Stimulated activated naive CD8-positive, alpha-beta T cell treated with anti-CD3 and anti-CD28 coated beads, Interleukin-15, Interleukin-2, amounts not matched to agents 100 U/mL and 50 U/mL, for 24 hours (primary cell): ENCODE results near the gene SLC1A2.
A peak's percentile ranks its signal among the peaks of the same experiment; 100 is the strongest.

Experiments used
- ATAC-seq: fragments of 150-1000 bp; cut with Tn5 transposase; one replicate; pipeline ENCODE4 v1.10.0; 2021
- DNase-seq: peaks from one replicate; pipeline ENCODE4 v3.0.0; 2021

SLC1A2 gene

GRCh38 chr11:35376118-35376510 is 43.2 kb downstream of the SLC1A2 start:
- DNase-seq (no peak), ATAC-seq (no peak)

DNA sequence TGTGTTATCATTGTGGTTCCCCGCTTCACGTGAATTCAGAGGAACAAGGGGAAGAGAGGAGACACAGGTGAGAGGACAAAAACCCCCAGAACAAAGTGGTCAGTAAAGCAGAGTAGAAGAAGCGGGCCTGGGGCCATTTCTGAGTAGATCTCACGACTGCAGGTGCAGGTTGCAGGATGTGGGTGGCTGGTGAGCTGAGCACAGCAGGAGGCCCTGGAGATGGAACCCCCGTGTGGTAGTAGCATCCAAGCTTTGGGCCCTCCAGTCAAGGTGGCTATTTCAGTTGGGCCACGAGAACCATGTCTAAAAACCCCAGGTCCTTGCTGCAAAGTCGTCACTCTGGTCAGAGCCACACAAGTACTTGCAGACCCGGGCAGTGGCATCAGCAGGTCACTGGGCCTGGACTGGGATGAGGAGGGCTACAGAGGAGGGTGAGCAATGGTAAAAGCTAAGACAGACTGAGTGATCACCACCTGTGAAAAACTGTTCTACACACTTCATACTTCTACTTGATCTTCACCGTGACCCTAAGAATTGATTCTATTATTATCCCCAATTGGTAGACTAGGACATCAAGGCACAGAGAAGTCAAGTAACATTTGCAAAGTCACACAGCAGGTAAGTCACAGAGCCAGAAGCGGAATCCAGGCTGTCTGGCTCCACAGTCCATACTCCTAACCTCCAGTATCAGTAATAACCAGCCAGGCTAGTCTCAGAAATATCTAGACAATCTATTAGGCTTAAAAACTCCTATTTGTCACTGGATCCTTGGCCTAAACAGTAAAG is 43.8 kb downstream of the SLC1A2 start:
- DNase-seq (no peak), ATAC-seq (no peak)

DNA sequence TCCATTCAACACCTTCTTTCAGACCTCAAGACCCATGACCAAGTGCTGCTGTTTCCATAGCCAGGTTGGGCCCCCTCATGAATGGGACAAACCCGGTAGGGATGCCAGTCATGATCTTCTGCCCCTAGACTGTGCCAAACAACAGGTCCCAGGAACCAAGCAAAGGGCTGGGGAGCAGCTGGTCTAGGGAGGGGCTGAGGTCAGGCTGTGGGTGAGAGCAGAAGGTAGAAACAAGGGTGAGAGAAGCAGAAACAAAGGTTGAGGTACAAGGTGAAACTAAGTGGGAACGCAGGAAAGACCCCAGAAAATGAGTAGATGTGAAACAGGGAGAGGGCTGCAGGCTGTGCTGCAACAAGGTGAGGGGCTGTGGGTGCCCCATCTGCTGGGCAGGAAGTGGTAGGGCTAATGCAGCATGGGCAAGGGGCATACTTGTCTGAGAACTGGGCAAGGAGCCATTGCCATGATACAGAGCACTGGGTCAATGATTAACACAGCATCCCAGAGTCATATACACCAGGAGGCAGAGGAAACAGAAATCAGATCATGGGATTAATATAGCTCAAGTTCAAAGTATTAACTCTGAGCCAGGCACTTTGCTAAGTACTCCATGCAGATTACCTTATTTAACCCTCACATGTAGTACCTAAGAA is 45.9 kb downstream of the SLC1A2 start:
- ATAC-seq (no peak), DNase-seq (no peak)

GRCh38 chr11:35372565-35373283 is 46.6 kb downstream of the SLC1A2 start:
- DNase-seq (no peak), ATAC-seq (peak; percentile 28)

DNA sequence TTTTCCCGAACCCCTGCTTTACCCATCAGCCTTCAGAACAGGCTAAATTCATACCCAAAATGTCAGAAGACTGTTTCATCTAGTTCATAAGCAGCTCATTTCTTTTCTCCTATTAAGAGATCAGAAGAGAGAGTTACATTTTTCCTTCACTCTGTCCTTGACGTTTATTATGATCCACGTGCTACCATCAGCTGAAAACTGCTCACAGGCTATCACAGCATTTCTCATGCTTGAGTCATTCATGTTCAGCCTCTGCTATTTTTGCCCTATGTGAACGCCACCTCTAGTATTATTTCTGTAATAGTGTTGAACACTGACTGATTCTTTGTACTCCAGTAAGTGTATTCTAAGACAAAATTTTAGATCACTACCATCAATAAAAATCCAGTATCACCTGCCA is 51.9 kb downstream of the SLC1A2 start:
- ATAC-seq (no peak), DNase-seq (no peak)

GRCh38 chr11:35366798-35367197 is 52.6 kb downstream of the SLC1A2 start:
- DNase-seq, result no peak
- ATAC-seq, result no peak

DNA sequence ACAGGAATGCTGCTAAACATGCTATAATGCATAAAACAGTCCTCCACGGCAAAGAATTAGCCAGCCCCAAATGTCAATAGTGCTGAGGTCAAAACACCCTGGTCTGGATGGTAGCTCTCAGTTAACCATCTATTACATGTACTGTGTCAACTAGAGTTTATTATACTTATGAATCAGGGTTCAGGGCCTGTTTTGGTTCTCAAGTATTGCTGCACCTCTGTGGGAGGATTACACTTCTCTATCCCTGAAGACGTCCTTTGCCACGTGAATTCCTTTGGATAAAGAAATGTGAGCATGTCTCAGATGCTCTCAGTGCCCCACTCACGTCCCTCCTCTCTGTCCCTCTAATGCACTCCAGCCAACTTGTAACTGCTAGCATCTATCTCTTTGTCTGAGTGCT is 53.4 kb downstream of the SLC1A2 start:
- ATAC-seq (no peak), DNase-seq (no peak)

GRCh38 chr11:35365395-35365794 is 54.0 kb downstream of the SLC1A2 start:
- ATAC-seq (no peak), DNase-seq (no peak)

- DNase-seq (no peak), ATAC-seq (peak; percentile 49)
These were observed 55.2 kb downstream of the SLC1A2 start for GRCh38 chr11:35363854-35364780.

GRCh38 chr11:35363246-35363801 is 56.0 kb downstream of the SLC1A2 start:
- DNase-seq, result no peak
- no peak for ATAC-seq

DNA sequence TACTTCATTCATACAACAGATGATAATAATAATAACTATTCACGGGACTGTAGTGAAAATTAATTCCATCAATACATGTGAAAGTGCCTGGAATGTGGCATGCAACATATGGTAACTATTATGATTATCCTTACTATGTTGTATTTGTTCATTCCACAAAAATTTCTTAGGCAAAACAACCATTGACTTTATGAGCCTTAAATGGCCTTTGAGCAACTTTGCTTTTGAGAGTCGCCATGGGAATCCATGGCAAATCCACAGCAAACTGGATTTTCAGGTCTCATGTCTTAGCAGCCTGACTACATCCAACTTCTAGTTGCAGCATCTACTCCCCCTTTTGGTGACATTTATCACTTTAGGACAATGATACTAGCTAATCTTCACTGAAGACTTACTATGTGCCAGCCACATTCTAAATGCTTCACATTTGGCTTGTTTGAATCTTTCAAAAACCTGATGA is 56.8 kb downstream of the SLC1A2 start:
- DNase-seq, result no peak
- no peak for ATAC-seq

DNA sequence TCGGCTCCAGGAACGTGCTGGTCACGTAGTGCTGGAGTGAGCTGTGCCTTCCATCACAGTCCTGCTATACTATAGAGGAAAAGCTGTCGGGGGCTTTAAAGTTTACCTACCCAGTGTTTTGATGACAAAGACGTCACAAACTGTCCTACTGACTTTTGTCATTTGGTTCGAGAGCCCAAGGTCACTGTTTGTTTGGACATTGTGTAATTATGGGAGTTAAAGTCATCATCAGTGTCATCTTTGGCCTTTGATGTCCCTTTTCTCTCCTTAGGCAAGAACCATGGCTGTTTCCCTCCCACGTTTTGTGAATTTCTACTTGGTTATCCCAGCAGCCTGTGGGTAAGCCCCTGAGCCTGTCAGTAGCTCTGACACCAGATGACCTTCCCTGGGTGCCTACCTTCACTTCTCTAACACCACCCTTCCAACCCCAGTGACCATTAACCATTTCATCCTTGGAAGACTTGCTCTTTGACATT is 59.3 kb downstream of the SLC1A2 start:
- no peak for DNase-seq
- no peak for ATAC-seq

- no peak for DNase-seq
- no peak for ATAC-seq
These were observed 59.9 kb downstream of the SLC1A2 start for GRCh38 chr11:35359321-35360054.

- DNase-seq, result no peak
- ATAC-seq, result no peak
These were observed 61.0 kb downstream of the SLC1A2 start for GRCh38 chr11:35358391-35358790.

GRCh38 chr11:35357923-35358322 is 61.4 kb downstream of the SLC1A2 start:
- no peak for DNase-seq
- no peak for ATAC-seq

GRCh38 chr11:35355102-35355749 is 64.1 kb downstream of the SLC1A2 start:
- no peak for DNase-seq

GRCh38 chr11:35354644-35355043 is 64.7 kb downstream of the SLC1A2 start:
- ATAC-seq (no peak), DNase-seq (no peak)

More at GRCh38 chr11:35355102-35355749, 64.1 kb downstream of the SLC1A2 start:
- no peak for ATAC-seq

- ATAC-seq (no peak), DNase-seq (no peak)
These were observed 67.1 kb downstream of the SLC1A2 start for GRCh38 chr11:35352077-35352888.

DNA sequence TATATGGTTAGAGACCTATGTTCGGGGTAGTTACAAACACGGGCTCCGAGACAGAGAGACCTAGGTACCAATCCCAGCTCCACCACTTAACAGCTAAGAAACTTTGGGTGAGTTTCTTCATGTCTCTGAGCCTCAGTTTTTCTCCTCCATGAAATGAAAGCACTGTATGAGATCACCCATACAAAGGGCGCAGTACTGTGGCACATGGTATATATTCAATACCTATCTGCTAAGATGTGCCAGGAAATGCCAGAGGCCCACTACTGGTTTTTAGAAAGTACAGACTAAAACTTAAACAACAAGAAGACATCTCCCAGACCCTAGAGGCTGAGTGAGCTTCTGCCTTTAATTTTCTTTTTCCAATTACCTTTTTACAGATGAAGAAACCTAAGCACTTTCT is 69.5 kb downstream of the SLC1A2 start:
- no peak for DNase-seq

More for the DNA sequence above, 69.5 kb downstream of the SLC1A2 start:
- peak; percentile 60 for ATAC-seq
